ENCODE measurements around the gene PRDM7. TPM values are rescaled to one million over a fixed set of nuclear protein-coding genes. Genes with fewer than 3 reads are reported as not detected.
"Not testable (repeated sequence)": the region's sequence is repeated elsewhere in the genome, so short reads cannot be mapped to it uniquely, and the experiment has no call there.

Gene PRDM7
- polyA plus RNA-seq, 1 donor = 0.91 TPM

GRCh38 chr16:90012991-90013745 is 64.0 kb downstream of the PRDM7 start:
- DNase-seq = no peak

- DNase-seq = no peak
Measured at GRCh38 chr16:90011908-90012501, 65.1 kb downstream of the PRDM7 start.

DNA sequence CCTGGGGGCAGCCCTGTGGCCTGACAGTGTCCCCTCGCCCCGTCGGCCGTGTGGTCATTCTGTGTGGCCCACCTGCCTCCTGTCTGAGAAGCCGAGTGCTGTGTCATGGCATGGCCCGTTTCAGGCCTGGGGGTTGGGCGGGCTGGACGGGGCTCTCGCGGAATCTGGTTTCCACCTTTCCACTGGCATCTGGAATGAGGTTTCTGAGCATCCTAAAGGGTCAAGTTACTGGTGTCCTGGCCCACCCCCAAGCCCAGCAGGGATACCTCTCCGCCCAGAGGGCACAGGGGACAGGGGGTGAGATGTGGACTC is 65.7 kb downstream of the PRDM7 start:
- no peak for DNase-seq

- DNase-seq = no peak
Measured at GRCh38 chr16:90010676-90011507, 66.2 kb downstream of the PRDM7 start.

- no peak for DNase-seq
Measured at GRCh38 chr16:90009172-90009899, 67.8 kb downstream of the PRDM7 start.

GRCh38 chr16:90008708-90009145 is 68.4 kb downstream of the PRDM7 start:
- no peak for DNase-seq

DNA sequence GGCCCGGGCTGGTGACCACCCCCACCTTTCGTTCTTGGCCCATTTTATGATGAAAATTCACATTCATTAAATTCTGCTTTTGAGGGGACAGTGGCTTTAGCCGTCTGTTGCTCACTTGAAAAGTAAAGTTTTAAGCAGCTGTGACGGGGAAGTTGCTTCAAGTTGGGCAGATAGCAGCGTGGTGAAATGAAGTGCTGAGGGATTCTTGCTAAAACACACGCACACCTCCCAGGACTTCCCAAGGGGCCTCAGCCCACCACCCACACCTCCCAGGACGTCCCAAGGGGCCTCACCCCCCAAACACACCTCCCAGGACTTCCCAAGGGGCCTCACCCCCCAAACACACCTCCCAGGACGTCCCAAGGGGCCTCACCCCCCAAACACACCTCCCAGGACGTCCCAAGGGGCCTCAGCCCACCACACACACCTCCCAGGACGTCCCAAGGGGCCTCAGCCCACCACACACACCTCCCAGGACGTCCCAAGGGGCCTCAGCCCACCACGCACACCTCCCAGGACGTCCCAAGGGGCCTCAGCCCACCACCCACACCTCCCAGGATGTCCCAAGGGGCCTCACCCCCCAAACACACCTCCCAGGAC is 69.4 kb downstream of the PRDM7 start:
- DNase-seq = not testable (repeated sequence)

- no peak for DNase-seq
Measured at GRCh38 chr16:90007015-90007414, 70.1 kb downstream of the PRDM7 start.

Other genes with a start within 250 kb of the PRDM7 start
- 15.7 TPM for gene SPIRE2, start 248.9 kb downstream of the PRDM7 start, polyA plus RNA-seq (ENCODE audit: insufficient read length)
- gene TCF25, start 203.7 kb downstream of the PRDM7 start, polyA plus RNA-seq (ENCODE audit: insufficient read length) = 168 TPM
- gene MC1R, start 158.5 kb downstream of the PRDM7 start, polyA plus RNA-seq (ENCODE audit: insufficient read length) = 4.9 TPM
- 8.8 TPM for gene TUBB3, start 154.0 kb downstream of the PRDM7 start, polyA plus RNA-seq (ENCODE audit: insufficient read length)
- 38.6 TPM for gene DEF8, start 128.6 kb downstream of the PRDM7 start, polyA plus RNA-seq (ENCODE audit: insufficient read length)
- gene DBNDD1, start 57.9 kb downstream of the PRDM7 start, polyA plus RNA-seq (ENCODE audit: insufficient read length) = 10.6 TPM

All from left kidney (tissue), 2 donors.